Central memory CD8-positive, alpha-beta T cell (primary cell): ENCODE measurements around the gene TPBGL.
A peak's percentile ranks its signal among the peaks of the same experiment; 100 is the strongest.

ENCODE experiments used
- ATAC-seq: fragments of 150-1000 bp; cut with Tn5 transposase; replicated peaks from 2 replicates; pipeline ENCODE4 v1.10.0; 2022; ENCODE audit warnings: mild to moderate bottlenecking, moderate FRiP score, moderate number of reproducible peaks; ENCODE audit not compliant: poor library complexity, severe bottlenecking; ENCODE audit errors: extremely low read depth
- DNase-seq, 2 donors: peaks; one replicate each; pipeline ENCODE4 v3.0.0; 2021; ENCODE audit warnings: low spot score in 2 of 2
- H3K27ac Mint-ChIP-seq: one replicate; pipeline ENCODE4 v1.8.0; 2022; ENCODE audit warnings: low read depth, mild to moderate bottlenecking, moderate library complexity, mixed read lengths
- H3K27me3 Mint-ChIP-seq: one replicate; pipeline ENCODE4 v1.8.0; 2022; ENCODE audit warnings: mixed read lengths
- H3K36me3 Mint-ChIP-seq: one replicate; pipeline ENCODE4 v1.8.0; 2022; ENCODE audit warnings: mild to moderate bottlenecking, moderate library complexity, mixed read lengths; ENCODE audit not compliant: insufficient read depth
- H3K4me1 Mint-ChIP-seq: one replicate; pipeline ENCODE4 v1.8.0; 2022; ENCODE audit warnings: mixed read lengths
- H3K4me3 Mint-ChIP-seq: one replicate; pipeline ENCODE4 v1.8.0; 2022; ENCODE audit warnings: mild to moderate bottlenecking, moderate library complexity, mixed read lengths
- H3K9me3 Mint-ChIP-seq: one replicate; pipeline ENCODE4 v1.8.0; 2022; ENCODE audit warnings: mixed read lengths

The TPBGL gene

GRCh38 chr11:75242722-75243600 lies 2.4 kb downstream of the TPBGL start:
- Mint-ChIP-seq H3K4me3 (peak overlapping the region; percentile 70), H3K4me1 (peaks cover 6% of the 10 kb centered on the region), H3K27me3 (peaks cover 51% of the 10 kb centered on the region), H3K27ac (no peak overlapping the region), H3K36me3 (peaks cover 4% of the 10 kb centered on the region), H3K9me3 (no peaks in the 10 kb centered on the region)
- ATAC-seq (no peak), DNase-seq (no peak)

DNA sequence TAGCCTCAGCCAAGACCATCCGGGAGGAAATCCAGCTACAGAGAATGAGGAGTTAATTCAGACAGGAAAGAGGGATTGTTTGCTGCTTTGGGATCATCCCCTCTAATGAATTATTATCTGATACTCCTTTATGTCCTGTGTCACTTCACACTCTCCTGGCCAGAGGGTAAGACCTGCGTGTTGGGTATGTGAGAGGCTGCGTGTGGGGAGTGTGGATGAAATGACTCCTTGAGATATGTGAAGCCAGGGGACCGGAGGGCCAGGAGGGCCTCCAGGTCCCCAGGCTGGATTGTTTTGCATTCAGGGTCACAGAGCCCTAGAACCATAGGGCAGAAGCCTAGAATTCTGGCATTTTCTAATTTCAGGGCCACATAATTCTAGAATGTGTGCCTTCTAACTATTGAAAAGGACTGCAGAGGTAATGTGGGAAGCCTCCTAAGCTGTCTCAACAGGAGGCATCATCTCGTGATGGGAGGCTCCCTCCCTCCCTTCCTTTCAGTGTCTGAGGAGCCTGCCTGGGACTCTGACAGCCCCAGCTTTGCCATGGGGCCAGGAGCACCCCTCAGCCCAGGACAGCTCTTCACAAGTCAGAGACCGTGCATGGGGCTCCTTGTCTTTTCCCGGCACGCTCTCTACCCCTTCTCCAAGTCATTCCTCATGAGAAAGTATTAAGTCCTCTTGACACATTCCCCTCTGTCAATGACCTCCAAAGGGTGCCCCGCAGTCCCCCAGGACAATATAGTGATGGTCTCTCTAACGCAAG lies 3.7 kb downstream of the TPBGL start:
- no peak overlapping the region for H3K4me3 Mint-ChIP-seq
- DNase-seq (no peak), ATAC-seq (no peak)
- peaks cover 12% of the 10 kb centered on the region for H3K4me1 Mint-ChIP-seq
- H3K9me3 Mint-ChIP-seq, result no peaks in the 10 kb centered on the region
- H3K27ac Mint-ChIP-seq, result no peak overlapping the region
- H3K27me3 Mint-ChIP-seq, result peaks cover 48% of the 10 kb centered on the region
- peaks cover 4% of the 10 kb centered on the region for H3K36me3 Mint-ChIP-seq

GRCh38 chr11:75245356-75246005 lies 4.9 kb downstream of the TPBGL start:
- DNase-seq (no peak), ATAC-seq (no peak)
- Mint-ChIP-seq H3K4me1 (peaks cover 12% of the 10 kb centered on the region), H3K27me3 (peaks cover 45% of the 10 kb centered on the region), H3K36me3 (peaks cover 2% of the 10 kb centered on the region), H3K9me3 (no peaks in the 10 kb centered on the region), H3K4me3 (no peak overlapping the region), H3K27ac (no peak overlapping the region)

- no peak for ATAC-seq
- H3K9me3 Mint-ChIP-seq, result no peaks in the 10 kb centered on the region
- H3K4me1 Mint-ChIP-seq, result peaks cover 12% of the 10 kb centered on the region
- H3K27me3 Mint-ChIP-seq, result peaks cover 47% of the 10 kb centered on the region
- H3K4me3 Mint-ChIP-seq, result no peak overlapping the region
- peaks cover 2% of the 10 kb centered on the region for H3K36me3 Mint-ChIP-seq
- no peak overlapping the region for H3K27ac Mint-ChIP-seq
- no peak for DNase-seq
These were observed 5.6 kb downstream of the TPBGL start for GRCh38 chr11:75246006-75246670.

DNA sequence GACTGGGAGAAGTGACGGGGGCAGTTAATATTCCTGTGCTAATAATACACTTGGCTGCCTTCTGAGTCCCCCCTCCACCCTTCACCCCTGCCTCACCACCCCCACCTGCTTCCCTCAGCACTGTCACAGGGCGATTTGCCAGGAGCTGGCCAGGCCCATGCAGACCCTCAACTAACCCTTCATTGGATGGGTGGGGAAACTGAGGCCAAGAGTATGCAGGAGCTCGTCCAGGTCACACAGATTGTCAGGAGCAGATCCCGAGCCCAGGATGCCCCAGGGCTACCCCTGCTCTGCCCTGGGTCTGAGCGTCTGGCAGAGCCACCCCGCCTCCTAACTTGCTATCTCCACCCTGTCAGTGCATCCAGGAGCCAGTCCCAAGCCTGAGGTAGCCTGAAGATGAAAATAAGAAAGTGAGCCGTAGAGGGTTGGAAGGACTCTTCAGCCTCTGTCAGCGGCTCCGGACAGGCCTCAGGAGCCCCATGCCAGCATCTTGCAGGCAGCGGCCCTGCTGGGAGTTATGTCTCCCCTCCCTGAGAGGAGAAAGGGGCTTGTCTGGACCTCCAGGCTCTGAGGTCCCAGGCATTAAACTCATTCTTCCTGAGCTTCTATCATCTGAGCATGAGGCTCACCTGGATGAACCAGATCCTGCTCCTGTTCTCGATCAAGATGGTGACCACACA lies 6.2 kb downstream of the TPBGL start:
- Mint-ChIP-seq H3K27me3 (peaks cover 52% of the 10 kb centered on the region), H3K4me3 (no peak overlapping the region), H3K36me3 (peaks cover 2% of the 10 kb centered on the region), H3K27ac (no peak overlapping the region), H3K9me3 (no peaks in the 10 kb centered on the region), H3K4me1 (peaks cover 12% of the 10 kb centered on the region)
- ATAC-seq (no peak), DNase-seq (no peak)

GRCh38 chr11:75248924-75249256 lies 8.3 kb downstream of the TPBGL start:
- DNase-seq (no peak), ATAC-seq (no peak)
- peaks cover 6% of the 10 kb centered on the region for H3K4me1 Mint-ChIP-seq
- H3K27me3 Mint-ChIP-seq, result peaks cover 33% of the 10 kb centered on the region
- H3K27ac Mint-ChIP-seq, result no peak overlapping the region
- H3K36me3 Mint-ChIP-seq, result peaks cover 2% of the 10 kb centered on the region
- H3K4me3 Mint-ChIP-seq, result no peak overlapping the region
- no peaks in the 10 kb centered on the region for H3K9me3 Mint-ChIP-seq

DNA sequence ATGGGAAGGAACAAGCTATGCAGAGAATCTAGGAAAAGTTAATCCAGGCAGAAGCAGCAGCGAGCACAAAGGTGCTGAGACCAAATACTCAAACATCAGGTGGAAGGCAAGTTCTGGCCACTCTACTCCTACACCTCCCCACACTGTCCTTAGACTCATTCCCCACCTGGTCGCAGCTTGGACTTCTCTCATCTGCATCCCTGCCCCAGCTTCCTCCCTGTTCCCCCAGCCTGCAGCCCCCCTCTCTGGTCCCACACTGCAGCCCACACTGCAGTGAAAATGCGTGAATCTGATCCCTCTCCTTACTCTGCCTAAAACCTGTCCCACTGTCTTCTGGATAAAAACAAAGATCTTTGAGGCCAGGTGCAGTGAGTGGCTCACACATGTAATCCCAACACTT lies 9.1 kb downstream of the TPBGL start:
- no peak for DNase-seq
- Mint-ChIP-seq H3K9me3 (no peaks in the 10 kb centered on the region), H3K4me1 (peaks cover 6% of the 10 kb centered on the region), H3K27ac (no peak overlapping the region), H3K27me3 (peaks cover 27% of the 10 kb centered on the region), H3K4me3 (no peak overlapping the region), H3K36me3 (peaks cover 2% of the 10 kb centered on the region)
- ATAC-seq, result no peak

GRCh38 chr11:75254326-75254725 lies 13.8 kb downstream of the TPBGL start:
- H3K27me3 Mint-ChIP-seq, result peaks cover 17% of the 10 kb centered on the region
- H3K9me3 Mint-ChIP-seq, result no peaks in the 10 kb centered on the region
- no peak overlapping the region for H3K4me3 Mint-ChIP-seq
- no peaks in the 10 kb centered on the region for H3K4me1 Mint-ChIP-seq
- no peak overlapping the region for H3K27ac Mint-ChIP-seq
- H3K36me3 Mint-ChIP-seq, result no peaks in the 10 kb centered on the region
- DNase-seq (no peak), ATAC-seq (no peak)

DNA sequence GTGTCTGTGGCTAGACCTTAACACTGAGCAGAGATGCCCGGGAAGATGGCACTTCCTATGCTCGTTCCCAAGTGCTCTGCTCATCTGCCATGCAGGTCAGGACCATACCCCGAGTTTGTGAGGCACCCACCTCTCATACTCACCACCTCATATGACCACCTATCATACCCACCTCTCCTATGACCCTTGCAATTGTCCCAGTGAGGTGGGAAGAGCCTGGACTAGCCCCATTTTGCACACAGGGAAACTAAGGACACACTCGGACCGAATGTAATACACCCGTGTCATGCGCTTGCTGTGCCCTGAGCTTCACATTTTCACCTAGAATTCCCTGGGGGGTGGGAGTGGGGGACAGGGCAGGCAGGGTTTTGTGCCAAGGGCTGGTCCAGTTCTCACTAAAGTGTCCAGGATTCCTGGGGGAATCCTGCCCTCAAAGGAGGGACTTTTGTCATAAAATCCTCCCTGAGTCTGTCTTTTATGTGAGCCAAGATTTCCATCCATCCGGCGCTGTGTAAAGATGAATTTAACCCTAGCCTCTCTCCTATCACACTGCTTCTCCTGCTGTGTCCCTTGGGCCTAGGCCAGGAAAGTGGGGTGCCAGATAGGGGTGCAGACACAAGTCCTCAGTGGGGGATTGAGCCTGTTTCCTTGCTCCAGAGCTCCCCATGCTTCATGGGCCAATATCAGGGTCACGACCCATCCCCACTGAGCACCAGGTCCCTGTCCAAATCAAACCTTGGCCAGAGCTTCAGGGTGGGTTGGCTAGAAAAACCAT lies 20.0 kb downstream of the TPBGL start:
- Mint-ChIP-seq H3K4me3 (no peak overlapping the region), H3K36me3 (peaks cover 2% of the 10 kb centered on the region), H3K27me3 (no peaks in the 10 kb centered on the region), H3K27ac (peak overlapping the region; percentile 86), H3K4me1 (peaks cover 32% of the 10 kb centered on the region), H3K9me3 (no peaks in the 10 kb centered on the region)
- ATAC-seq, result no peak
- no peak for DNase-seq

DNA sequence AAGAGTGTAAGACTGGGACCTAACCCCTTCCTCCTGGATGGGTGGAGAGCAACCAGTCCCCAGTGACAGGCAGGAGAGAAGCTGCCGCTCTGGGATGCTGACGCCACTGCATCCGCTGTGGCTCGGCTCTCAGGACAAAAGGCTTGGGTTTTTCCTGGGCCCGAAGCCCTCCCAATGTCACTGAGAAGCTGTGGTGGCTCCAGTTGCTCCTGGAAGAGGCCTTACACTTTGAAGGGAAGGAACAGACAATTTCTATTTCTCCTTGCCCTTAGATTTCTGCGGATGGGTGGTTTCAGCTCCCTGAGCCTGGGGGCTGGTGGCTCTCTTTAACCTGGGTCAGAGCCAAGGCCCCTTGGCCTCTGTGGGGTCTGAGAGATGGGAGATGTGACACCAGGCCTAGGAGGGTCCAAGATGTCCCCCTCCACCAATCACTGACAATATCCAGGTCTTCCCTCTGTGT lies 21.4 kb downstream of the TPBGL start:
- Mint-ChIP-seq H3K27me3 (no peaks in the 10 kb centered on the region), H3K9me3 (no peaks in the 10 kb centered on the region), H3K27ac (peak overlapping the region; percentile 86), H3K36me3 (peaks cover 4% of the 10 kb centered on the region), H3K4me3 (no peak overlapping the region), H3K4me1 (peaks cover 32% of the 10 kb centered on the region)
- no peak for ATAC-seq
- no peak for DNase-seq

- peaks cover 36% of the 10 kb centered on the region for H3K4me1 Mint-ChIP-seq
- no peak for DNase-seq
- H3K27ac Mint-ChIP-seq, result peak overlapping the region; percentile 86
- no peaks in the 10 kb centered on the region for H3K9me3 Mint-ChIP-seq
- H3K27me3 Mint-ChIP-seq, result no peaks in the 10 kb centered on the region
- H3K4me3 Mint-ChIP-seq, result no peak overlapping the region
- no peak for ATAC-seq
- H3K36me3 Mint-ChIP-seq, result peaks cover 4% of the 10 kb centered on the region
These were observed 21.9 kb downstream of the TPBGL start for GRCh38 chr11:75262436-75262835.
